ENCODE measurements around the gene ARL2BP.

DNA sequence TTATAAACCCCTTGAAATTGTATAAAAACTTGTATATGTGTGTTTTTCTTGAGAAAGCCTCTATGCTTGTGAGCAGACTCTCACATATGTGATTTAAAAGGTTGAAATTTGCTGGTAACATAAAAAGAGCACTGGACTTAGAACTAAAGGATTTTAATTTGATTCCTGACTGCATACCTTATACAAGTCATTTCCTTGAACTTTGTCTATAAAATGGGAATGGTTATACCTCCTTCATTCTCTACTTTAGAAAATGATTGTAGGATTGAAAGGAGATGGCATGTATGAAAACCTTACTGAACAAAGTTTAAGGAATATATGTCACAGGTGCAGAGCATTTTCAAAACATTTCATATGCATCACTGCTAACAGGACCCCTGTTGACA lies 10.4 kb upstream of the ARL2BP start:
- no peak for TF ChIP-seq POLR2AphosphoS5 (IDR thresholded peaks at IDR 0.05)
- TF ChIP-seq CTCF (IDR thresholded peaks at IDR 0.05), result no peak
- TF ChIP-seq POLR2A (IDR thresholded peaks at IDR 0.05), result no peak
